Stomach (tissue), 9 donors: ENCODE measurements around the gene GRB10. TPM values are rescaled to one million over a fixed set of nuclear protein-coding genes. Genes with fewer than 3 reads are reported as not detected.
"Not testable (repeated sequence)": the region's sequence is repeated elsewhere in the genome, so short reads cannot be mapped to it uniquely, and the experiment has no call there.

Experiments
- DNase-seq, 2 donors: peaks; one replicate each; pipeline versions ENCODE4 v3.0.0 to v3.0.0-alpha.2; 2013 to 2019
- H3K27ac ChIP-seq, 5 donors: fragments of 200-600 bp in 4 of 5; sonication (generic) in 4 of 5; one replicate each; pipeline ENCODE4 v1.5.1; 2013 to 2019; ENCODE audit warnings: mild to moderate bottlenecking in 1 of 5, moderate library complexity in 1 of 5
- H3K27me3 ChIP-seq, 3 donors: fragments of 200-600 bp; sonication (generic); one replicate each; pipeline ENCODE4 v1.5.1; 2017 to 2019; ENCODE audit warnings: mixed run types in 1 of 3
- H3K36me3 ChIP-seq, 4 donors: fragments of 200-600 bp; sonication (generic); 1 replicate in 3 of 4; 2 replicates in 1 of 4; pipeline ENCODE4 v1.5.1; 2016 to 2019
- H3K4me1 ChIP-seq, 4 donors: fragments of 200-600 bp; sonication (generic); one replicate each; pipeline ENCODE4 v1.5.1; 2016 to 2019
- H3K4me3 ChIP-seq, 4 donors: fragments of 200-600 bp; sonication (generic) in 3 of 4; one replicate each; pipeline ENCODE4 v1.5.1; 2016 to 2019; ENCODE audit warnings: mild to moderate bottlenecking in 1 of 4
- H3K9me3 ChIP-seq, 4 donors: fragments of 200-600 bp; sonication (generic); one replicate each; pipeline ENCODE4 v1.5.1; 2016 to 2019
- EP300 ChIP-seq: sonication (generic); formaldehyde crosslinking; IDR thresholded peaks from one replicate; pipeline ENCODE4 v1.6.1; 2017; ENCODE audit warnings: antibody characterized with exemption
- POLR2A ChIP-seq, 4 donors: fragments of 450-650 bp; IDR thresholded peaks; one replicate each; pipeline ENCODE4 v1.6.1; 2016; ENCODE audit warnings: antibody characterized with exemption in 4 of 4, control low read depth in 2 of 4, mild to moderate bottlenecking in 1 of 4, moderate library complexity in 1 of 4
- POLR2AphosphoS5 ChIP-seq, 3 donors: sonication (generic); formaldehyde crosslinking; IDR thresholded peaks; one replicate each; pipeline ENCODE4 v1.6.1; 2016; ENCODE audit warnings: antibody characterized with exemption in 3 of 3
- WGBS, 5 donors: extraction: QIAGEN DNeasy Blood & Tissue Kit in 3 of 5; methylation state at CpG; one replicate each; pipeline versions ENCODE4 v1.1.5 to v1.1.7; 2013 to 2018; 5-methylcytosine and 5-hydroxymethylcytosine counted together
- intact Hi-C: fragments of 100-400 bp; cut with DNase I; formaldehyde crosslinking; loops from one replicate; pipeline ENCODE4 v1.15.1; 2023; ENCODE audit warnings: low total_unique reads
- polyA plus RNA-seq, 3 donors: library from polyadenylated mRNA; stranded (reverse); fragments of 200-250 nt; gene quantifications; one replicate each; pipeline ENCODE4 v1.2.3, GENCODE V29; 2013
- total RNA-seq, 5 donors: library from RNA; depleted of rRNA; stranded (reverse); fragments of >200 nt; gene quantifications; one replicate each; pipeline versions ENCODE4 v1.1.0 to v1.2.3, GENCODE V29; 2014 to 2016
- TF ChIP-seq, protein P1 (sequence below), 7 experiments: fragments of 450-650 bp in 4 of 7; fragments of 200-600 bp in 3 of 7; sonication (generic) in 3 of 7; IDR thresholded peaks; one replicate each; pipeline ENCODE4 v1.5.1; 2016 to 2019; ENCODE audit warnings: antibody characterized with exemption in 7 of 7, control low read depth in 2 of 7, mild to moderate bottlenecking in 1 of 7
- donor health status: healthy with polysubstance abuse.
- donor health status: Bipolar disorder and iron deficiency.
- donor health status: healthy.

The GRB10 gene
- total and polyA plus RNA-seq, 8 donors = 10.2 to 84.9 (median 49.6) TPM

DNA sequence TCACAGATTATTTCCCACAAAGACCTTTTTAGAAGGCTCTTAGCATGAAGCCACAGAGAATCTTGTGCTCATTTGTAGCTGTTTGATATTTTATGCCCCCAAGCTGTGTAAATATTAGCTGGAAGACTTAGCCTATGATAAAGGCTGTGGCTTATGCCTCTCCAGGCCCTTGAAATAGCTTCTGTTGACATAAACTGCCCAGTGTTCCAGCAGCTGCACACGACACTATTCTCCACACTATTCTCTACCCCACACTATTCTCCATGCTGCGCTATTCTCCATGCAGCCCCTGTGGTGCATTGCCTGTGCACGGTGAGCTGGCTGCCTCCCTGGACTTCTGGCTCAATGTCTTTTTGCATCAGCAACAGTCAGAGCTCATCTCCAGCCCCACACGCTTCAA is 230.6 kb downstream of the GRB10 start:
- WGBS, 5 donors = 29 to 43% (median 40%) methylated on average over 4 of the region's 4 CpGs
- intact Hi-C loops = no loop called here
- Histone ChIP-seq H3K27me3 (no peaks in the 10 kb centered on the region), H3K4me1 (peaks cover 0 to 26% (median 6%) of the 10 kb centered on the region in 4 donors), H3K36me3 (no peaks in the 10 kb centered on the region), H3K9me3 (no peaks in the 10 kb centered on the region), H3K4me3 (no peak overlapping the region), H3K27ac (no peak overlapping the region)
- TF ChIP-seq EP300 = no peak
- no peak for TF ChIP-seq POLR2A (IDR thresholded peaks at IDR 0.05)
- TF ChIP-seq, protein P1, sequence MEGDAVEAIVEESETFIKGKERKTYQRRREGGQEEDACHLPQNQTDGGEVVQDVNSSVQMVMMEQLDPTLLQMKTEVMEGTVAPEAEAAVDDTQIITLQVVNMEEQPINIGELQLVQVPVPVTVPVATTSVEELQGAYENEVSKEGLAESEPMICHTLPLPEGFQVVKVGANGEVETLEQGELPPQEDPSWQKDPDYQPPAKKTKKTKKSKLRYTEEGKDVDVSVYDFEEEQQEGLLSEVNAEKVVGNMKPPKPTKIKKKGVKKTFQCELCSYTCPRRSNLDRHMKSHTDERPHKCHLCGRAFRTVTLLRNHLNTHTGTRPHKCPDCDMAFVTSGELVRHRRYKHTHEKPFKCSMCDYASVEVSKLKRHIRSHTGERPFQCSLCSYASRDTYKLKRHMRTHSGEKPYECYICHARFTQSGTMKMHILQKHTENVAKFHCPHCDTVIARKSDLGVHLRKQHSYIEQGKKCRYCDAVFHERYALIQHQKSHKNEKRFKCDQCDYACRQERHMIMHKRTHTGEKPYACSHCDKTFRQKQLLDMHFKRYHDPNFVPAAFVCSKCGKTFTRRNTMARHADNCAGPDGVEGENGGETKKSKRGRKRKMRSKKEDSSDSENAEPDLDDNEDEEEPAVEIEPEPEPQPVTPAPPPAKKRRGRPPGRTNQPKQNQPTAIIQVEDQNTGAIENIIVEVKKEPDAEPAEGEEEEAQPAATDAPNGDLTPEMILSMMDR (IDR thresholded peaks at IDR 0.05) = no peak
- TF ChIP-seq POLR2AphosphoS5 (IDR thresholded peaks at IDR 0.05) = no peak
- DNase-seq = peak in 1 of 2 donors; percentile 68

DNA sequence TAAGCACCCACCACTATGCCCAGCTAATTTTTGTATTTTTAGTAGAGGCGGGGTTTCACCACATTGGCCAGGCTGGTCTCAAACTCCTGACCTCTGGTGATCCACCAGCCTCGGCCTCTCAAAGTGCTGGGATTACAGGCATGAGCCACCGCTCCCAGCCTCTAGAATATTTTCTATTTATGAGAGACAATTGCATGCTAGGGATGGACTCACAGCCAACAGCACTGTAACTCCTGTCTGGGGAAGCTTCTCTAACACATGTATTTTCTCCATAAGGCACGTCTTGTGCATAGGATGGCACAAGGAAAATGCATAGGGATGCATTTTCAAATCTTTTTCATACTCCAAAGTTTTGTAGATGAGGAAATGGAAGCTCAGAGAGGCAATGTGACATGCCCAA is 237.1 kb downstream of the GRB10 start:
- H3K36me3 ChIP-seq, H3K9me3 ChIP-seq, H3K4me1 ChIP-seq, H3K27ac ChIP-seq, H3K27me3 ChIP-seq, intact Hi-C loops, DNase-seq, H3K4me3 ChIP-seq: not testable (repeated sequence)
- 87 to 94% (median 93%) methylated on average over 4 of the region's 4 CpGs for WGBS, 5 donors

DNA sequence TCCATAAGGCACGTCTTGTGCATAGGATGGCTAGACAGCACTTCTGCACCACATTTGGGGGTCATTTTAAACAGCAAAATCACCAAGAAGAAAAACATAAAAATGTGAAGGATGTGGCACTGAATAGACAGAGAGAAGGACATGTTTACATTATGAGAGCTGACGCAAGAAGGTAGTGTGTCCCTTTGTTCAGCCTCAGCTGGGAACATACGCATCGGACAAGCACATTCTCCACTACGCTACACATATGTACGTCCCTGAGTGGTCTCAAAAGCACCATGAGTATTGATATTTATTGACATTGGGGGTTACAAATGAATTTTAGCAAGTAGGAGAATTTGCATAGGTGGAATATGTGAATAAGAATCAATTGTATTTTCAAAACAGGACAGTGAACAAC is 237.7 kb downstream of the GRB10 start:
- Histone ChIP-seq H3K4me3 (no peak overlapping the region), H3K36me3 (no peaks in the 10 kb centered on the region), H3K27me3 (no peaks in the 10 kb centered on the region), H3K9me3 (no peaks in the 10 kb centered on the region), H3K4me1 (no peaks in the 10 kb centered on the region), H3K27ac (no peak overlapping the region)
- intact Hi-C loops = no loop called here
- TF ChIP-seq POLR2AphosphoS5 (IDR thresholded peaks at IDR 0.05) (no peak), EP300 (no peak)
- TF ChIP-seq, protein P1 (IDR thresholded peaks at IDR 0.05) = no peak
- WGBS, 5 donors = 77 to 83% (median 82%) methylated on average over 6 of the region's 6 CpGs
- DNase-seq = no peak

DNA sequence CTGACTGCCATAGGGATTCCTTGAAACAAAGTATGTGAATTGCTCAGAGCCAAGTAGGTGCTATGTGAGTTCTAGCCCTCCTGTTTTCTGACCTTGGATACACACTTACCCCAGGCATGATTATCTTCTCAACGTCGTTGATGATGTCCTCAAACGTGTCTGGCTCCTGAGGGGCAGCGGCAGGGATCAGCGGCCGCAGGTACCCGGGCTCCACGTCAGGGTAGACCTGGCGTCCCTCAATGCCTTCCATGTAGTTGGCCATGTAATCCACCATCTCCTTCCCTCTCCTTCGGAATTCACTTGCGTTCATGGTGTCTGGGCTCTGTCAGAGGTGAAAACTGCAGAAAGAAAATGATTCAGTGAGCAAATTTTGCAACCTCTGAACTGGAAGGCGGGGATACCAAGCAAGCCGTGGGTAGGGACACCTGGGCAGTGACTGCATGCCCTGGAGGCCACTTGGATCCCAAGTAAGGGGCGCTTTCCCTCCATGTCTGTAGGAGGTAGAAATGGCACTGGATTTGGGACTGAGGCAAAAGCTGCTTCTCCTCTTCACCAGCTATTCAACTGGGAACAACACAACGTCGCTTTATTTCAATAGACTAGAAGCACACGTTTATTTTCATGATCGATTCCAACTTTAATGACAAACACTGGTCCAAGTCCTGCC is 238.8 kb downstream of the GRB10 start:
- H3K36me3 ChIP-seq = no peaks in the 10 kb centered on the region
- H3K4me1 ChIP-seq = no peaks in the 10 kb centered on the region
- DNase-seq = no peak
- intact Hi-C loops = no loop called here
- 93 to 95% (median 94%) methylated on average over 18 of the region's 18 CpGs for WGBS, 5 donors
- no peak overlapping the region for H3K27ac ChIP-seq
- no peaks in the 10 kb centered on the region for H3K9me3 ChIP-seq
- H3K4me3 ChIP-seq = no peak overlapping the region
- TF ChIP-seq POLR2AphosphoS5 (IDR thresholded peaks at IDR 0.05) = no peak
- TF ChIP-seq EP300 = no peak
- TF ChIP-seq, protein P1 (IDR thresholded peaks at IDR 0.05) = no peak
- TF ChIP-seq POLR2A (IDR thresholded peaks at IDR 0.05) = no peak
- H3K27me3 ChIP-seq = no peaks in the 10 kb centered on the region

DNA sequence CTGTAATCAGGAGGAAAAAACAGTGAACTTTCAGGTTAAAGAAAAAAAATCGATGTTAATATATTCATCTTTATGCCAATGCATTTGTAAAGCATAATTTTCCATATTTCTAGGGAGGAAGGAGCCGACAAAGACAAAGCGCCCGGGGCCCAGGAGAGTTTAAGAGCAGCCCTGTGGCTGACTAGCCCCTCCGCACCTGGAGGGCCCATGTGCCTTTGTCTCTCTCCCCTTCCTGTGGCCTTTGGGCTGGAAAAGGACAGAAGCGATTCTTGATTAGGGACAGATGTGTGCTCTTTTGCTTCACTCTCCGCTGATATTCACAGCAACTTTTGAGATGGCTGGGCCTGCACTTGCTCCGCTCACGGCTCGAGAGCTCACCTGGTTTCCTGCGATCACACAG is 240.6 kb downstream of the GRB10 start:
- no peak for DNase-seq
- 90 to 95% (median 92%) methylated on average over 11 of the region's 11 CpGs for WGBS, 5 donors
- H3K4me1 ChIP-seq = no peaks in the 10 kb centered on the region
- intact Hi-C loops = no loop called here
- no peaks in the 10 kb centered on the region for H3K27me3 ChIP-seq
- no peak overlapping the region for H3K27ac ChIP-seq
- TF ChIP-seq EP300 (no peak), POLR2AphosphoS5 (IDR thresholded peaks at IDR 0.05) (no peak), POLR2A (IDR thresholded peaks at IDR 0.05) (no peak)
- TF ChIP-seq, protein P1 (IDR thresholded peaks at IDR 0.05) = no peak
- H3K4me3 ChIP-seq = no peak overlapping the region
- no peaks in the 10 kb centered on the region for H3K36me3 ChIP-seq
- no peaks in the 10 kb centered on the region for H3K9me3 ChIP-seq
